ENCODE data around the gene PLTP.

Gene PLTP

DNA sequence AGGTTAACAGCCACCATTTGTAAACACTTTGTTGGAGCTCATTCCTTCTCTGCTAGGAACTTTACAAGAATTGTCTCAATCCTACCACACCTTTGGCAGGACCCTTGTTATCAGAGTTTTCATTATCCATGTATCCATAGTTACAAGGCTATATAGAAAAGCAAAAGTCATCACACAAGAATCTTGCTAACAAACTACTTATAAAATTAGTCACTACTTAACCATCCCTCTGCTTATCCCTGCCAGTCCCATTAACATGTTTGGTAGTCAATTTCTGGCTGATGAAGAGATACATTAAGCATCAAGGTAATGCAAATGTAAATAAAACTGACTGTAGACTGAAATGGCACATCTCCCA is 44.2 kb downstream of the PLTP start:
- DNase-seq, result no peak

- DNase-seq, result no peak
Measured at GRCh38 chr20:45867136-45867818, 44.7 kb downstream of the PLTP start.

DNA sequence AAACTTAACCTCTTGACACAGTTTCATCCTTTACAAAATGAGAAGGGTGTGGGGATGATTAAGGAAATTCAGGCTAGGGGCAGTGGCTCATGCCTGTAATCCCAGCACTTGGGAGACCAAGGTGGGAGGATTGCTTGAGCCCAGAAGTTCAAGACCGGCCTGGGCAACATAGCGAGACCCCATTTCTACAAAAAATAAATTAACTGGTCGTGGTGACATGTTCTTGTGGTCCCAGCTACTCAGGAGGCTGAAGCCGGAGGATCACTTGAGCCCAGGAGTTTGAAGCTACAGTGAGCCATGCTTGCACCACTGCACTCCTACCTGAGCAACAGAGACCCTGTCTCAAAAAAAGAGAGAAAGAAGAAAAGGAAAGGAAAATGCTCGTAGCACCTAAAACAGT is 45.5 kb downstream of the PLTP start:
- no peak for DNase-seq

- DNase-seq, result no peak
Measured at GRCh38 chr20:45863543-45864470, 48.1 kb downstream of the PLTP start.

- no peak for DNase-seq
Measured at GRCh38 chr20:45861221-45862075, 50.5 kb downstream of the PLTP start.

GRCh38 chr20:45860560-45861220 is 51.3 kb downstream of the PLTP start:
- DNase-seq, result no peak

- no peak for DNase-seq
Measured at GRCh38 chr20:45859916-45860315, 52.0 kb downstream of the PLTP start.

- no peak for DNase-seq
Measured at GRCh38 chr20:45857882-45858216, 54.1 kb downstream of the PLTP start.

DNA sequence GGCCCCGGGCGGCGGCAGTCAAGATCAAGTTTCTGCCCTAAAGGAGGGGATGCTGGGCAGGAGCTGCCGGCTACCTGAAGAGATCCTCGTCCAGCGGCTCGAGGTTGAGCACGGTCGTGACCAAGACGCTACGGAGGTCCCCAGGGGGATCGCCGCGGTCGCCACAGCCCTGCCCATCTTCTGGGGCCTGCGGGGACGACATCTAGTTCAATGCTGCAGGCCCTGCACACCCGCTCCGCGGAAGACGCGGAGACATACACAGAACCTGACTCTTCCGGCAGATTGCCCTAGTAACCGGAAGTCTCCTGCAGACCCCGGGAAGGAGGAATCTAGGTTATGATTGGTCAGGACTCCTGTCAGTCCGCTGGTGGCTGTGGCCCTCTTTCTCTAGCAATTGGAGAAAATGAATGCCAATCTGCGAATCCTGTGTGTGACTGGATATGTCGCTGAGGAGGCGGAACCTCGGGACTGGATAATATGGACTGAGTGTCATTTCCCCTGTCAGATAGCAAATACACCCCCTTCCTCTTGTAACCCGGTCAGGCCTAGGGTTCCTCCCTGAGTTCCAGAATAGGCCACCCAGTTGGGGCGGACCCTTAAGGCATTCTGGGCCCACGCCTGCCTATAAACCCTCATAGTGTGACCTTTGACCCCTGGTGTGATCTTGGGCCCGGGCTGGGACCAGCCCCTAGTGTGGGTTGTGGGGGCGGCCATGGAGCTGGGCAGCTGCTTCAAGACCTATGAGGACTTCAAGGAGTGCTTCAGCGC is 54.7 kb downstream of the PLTP start, which contains the start of the genes ACOT8 and ZSWIM3:
ACOT8 (minus strand) TSS at position 279 of the 768 bp plus-strand sequence; CDS start at position 202, 77 bp downstream.
ZSWIM3 (plus strand) TSS at position 501 of the 768 bp plus-strand sequence; CDS start at position 713, 212 bp downstream.
- DNase-seq, result peak; percentile 78

DNA sequence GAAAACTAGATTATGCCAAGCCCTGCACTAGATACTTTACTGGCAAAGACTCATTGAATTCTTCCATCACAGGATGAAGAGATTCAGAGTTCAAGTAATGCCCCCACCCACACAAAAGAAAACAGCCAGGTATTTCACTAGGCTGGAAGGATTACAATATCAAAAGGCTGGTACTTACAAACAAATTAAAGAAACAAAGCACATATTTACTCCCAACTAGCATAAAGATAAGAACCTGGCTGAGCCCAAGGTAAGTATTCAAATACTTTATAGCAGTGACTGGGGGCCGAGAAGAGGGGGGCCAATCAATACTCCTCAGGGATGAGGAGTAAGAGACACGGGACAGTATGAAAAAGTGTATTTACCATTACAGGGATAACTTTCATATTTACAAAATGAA is 58.5 kb downstream of the PLTP start:
- no peak for DNase-seq

- DNase-seq, result no peak
Measured at GRCh38 chr20:45852326-45852725, 59.6 kb downstream of the PLTP start.

- DNase-seq, result no peak
Measured at GRCh38 chr20:45851501-45851900, 60.5 kb downstream of the PLTP start.

DNA sequence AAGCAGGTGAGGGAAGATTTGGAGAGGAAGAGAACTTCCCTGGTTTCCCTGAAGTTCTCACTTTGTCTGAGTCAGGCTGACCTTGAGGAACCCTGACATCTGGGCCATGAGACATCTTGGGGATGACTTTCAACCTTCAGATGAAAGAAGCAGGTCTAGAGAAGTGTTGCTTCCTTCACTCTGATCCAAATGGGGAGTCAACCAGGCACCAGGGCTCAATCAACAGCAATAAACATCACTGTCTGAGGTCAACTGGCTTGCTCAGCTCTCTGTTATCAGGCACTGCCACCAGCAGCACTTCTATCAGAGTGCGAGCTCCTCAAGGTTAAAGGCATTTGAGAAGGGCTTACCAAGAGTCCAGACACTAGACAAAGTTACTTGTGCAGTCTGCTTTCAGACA is 61.0 kb downstream of the PLTP start:
- DNase-seq, result no peak

- no peak for DNase-seq
Measured at GRCh38 chr20:45850238-45850637, 61.7 kb downstream of the PLTP start.

GRCh38 chr20:45848969-45849582 is 62.9 kb downstream of the PLTP start:
- DNase-seq, result no peak
